Head of caudate nucleus (tissue), 42 donors: ENCODE results near the gene MMP2.
A peak's percentile ranks its signal among the peaks of the same experiment; 100 is the strongest.

ENCODE experiments used
- DNase-seq, 42 donors: peaks; one replicate each; pipeline versions ENCODE4 v3.0.0 to v3.0.0-alpha.2; 2020 to 2021; ENCODE audit warnings: mixed read lengths in 7 of 42
- intact Hi-C: fragments of 100-400 bp; cut with DNase I; formaldehyde crosslinking; loops from one replicate; pipeline ENCODE4 v1.15.0; 2022

The MMP2 gene

DNA sequence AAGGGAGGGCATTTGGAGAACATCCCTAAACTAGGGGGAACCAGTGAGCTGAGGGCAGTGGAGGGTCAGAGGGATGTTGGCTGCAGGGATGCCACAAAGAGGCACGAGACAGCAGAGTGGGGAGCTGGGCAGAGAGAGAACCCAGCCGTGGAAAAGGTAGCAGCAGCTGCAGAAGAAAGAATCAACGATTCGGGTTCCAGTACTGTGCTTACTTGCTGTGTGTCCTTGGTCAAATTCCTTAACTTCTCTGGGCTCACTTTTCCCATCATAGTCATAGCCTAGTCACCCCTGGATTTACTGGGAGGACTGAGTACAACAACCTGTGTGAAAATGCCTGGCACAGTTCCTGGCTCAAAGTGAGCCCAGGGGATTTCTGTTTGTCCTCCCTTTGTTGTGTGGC, 12.8 kb upstream of the MMP2 start:
- intact Hi-C loops: loop anchor here (5.0 to 10.0 kb wide), 2 partner anchors 76 to 379 kb away; no protein-coding TSS in a partner anchor
- no peak for DNase-seq

GRCh38 chr16:55467898-55468297, 11.1 kb upstream of the MMP2 start:
- intact Hi-C loops: loop anchor here (5.0 to 10.0 kb wide), 2 partner anchors 74 to 377 kb away; no protein-coding TSS in a partner anchor
- no peak for DNase-seq

- DNase-seq: peak in 1 of 42 donors; percentile 18
- intact Hi-C loops: loop anchor here (5.0 to 10.0 kb wide), 2 partner anchors 74 to 376 kb away; no protein-coding TSS in a partner anchor
Observed at GRCh38 chr16:55468352-55468990, 10.5 kb upstream of the MMP2 start.

DNA sequence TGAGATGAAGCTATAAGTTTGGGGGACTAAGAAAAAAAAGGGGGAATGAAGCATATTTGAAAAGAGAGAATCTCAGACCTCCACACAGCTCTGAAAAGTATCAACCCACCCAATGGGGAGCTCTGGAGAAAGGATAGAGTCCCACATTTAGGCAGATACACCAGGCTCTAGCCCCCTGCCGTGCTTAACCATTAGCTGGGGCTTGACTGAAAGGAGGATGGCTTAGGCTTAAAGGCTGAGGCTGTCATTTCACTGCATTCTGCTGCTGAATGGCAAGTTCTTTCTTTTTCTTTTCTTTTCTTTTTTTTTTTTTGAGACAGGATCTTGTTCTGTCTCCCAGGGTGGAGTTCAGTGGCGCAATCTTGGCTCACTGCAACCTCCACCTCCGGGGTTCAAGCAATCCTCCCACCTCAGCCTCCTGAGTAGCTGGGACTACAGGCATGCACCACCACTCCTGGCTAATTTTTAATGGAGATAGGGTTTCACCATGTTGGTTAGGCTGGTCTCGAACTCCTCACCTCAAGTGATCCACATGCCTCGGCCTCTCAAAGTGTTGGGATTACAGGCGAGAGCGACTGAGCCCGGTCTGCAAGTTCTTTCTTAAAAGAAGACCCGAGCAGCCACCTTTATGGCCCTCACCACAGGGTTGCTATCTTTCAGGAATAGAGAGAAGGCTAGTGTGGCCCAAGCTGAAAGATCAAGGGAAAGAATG, 9.0 kb upstream of the MMP2 start:
- no peak for DNase-seq
- intact Hi-C loops: loop anchor here (5.0 to 10.0 kb wide), 2 partner anchors 72 to 375 kb away; no protein-coding TSS in a partner anchor

DNA sequence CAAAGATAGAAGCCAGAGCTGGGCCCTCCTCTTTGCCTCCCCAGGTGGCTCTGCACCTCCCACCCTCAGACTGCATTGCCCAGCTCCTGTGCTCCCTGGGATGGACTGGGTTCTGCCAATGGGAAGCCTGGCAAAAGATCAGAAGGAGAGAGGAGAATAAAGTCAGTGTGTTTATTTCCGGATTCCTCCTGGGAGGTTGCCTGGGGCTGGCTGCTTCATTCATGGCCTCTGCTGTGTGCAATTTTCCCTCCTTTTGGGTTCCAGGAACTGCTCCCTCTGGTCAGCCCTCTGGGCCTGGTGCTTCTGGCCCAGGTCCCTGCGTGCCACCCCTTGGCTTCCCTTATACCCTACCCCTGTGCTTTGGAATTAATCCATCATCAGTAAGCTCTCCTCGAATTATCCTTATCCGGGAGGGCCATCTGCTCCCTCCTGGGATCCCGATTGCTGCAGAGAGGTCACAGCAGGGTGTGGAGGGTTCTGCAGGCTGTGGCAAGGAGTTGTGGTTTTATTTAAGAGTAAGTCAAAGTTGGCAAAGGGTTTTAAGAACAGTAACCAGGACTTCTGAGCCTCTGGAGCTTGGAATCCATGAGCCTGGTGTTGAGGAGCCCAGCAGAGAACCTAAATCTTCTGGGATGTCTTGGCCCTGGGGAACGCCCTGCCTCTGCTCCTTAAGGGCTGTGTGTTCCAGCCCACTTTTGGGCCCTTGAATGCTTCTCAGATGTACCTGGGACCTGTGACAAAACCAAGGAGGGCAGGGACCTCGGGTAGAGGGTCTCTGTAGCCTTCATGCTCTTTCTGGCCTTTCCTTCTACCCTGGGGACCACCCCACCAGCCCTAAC, 8.2 kb upstream of the MMP2 start:
- peak in 4 of 42 donors; percentile 12 to 39 (median 22) for DNase-seq
- intact Hi-C loops: no loop called here

DNA sequence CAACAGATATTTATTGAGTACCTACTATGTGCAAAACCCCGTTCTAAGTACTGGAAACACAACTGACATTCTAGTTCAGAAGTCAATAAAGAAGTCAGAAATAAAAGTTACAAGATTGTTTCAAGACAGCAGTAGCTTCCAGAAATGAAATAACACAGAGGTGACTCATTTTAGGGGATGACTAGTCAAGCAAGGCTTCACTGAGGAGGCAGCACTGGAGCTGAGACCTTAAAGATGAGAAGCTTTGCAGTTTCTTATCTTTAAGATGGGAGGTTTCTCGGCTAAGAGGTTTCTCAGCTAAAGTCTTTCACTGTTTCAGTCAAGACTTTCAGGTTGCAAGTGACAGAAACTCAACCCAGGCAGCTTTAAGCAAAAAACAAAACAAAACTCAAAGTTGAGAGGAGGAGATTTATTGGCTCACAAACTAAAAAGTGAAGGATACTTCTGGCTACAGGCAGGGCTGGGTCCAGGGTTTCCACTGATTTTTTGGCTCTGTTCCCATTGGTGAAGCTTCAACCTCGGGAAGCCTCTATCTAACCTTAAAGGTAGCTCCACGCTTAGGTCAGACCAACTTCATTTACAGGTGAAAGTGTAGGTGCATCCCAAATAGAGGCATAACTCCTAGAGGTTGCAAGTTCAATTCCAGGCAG, 7.4 kb upstream of the MMP2 start:
- no peak for DNase-seq
- intact Hi-C loops: no loop called here

DNA sequence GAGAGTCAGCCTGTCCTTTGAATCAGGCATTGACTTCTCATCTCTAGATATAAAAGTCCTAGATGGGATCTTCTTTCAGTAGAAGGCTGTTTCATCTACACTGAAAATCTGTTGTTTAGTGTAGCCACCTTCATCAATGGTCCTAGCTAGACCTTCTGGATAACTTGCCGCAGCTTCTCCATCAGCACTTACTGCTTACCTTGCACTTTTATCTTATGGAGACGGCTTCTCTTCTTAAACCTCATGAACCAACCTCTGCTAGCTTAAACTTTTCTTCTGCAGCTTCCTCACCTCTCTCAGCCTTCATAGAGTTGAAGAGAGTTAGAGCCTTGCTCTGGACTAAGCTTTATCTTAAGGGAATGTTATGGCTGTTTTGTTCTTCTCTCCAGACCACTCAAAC, 5.4 kb upstream of the MMP2 start:
- intact Hi-C loops: no loop called here
- DNase-seq: no peak

DNA sequence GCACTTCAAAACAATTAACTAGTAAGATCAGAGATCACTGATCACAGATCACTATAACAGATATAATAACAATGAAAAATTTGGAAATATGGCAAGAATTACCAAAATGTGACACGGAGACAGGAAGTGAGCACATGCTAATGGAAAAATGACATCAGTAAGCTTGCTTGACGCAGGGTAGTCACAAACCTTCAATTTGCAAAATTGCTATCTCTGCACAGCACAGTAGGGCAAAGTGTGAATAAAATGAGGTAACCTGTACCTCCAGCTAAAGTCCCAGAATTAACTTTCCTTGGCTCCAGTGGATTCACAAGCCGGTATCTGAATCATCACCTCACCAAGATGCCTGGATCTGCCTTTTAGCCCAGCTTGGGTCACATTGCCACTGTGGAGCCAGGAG, 4.2 kb upstream of the MMP2 start:
- intact Hi-C loops: no loop called here
- no peak for DNase-seq

GRCh38 chr16:55475919-55476318, 3.1 kb upstream of the MMP2 start:
- no peak for DNase-seq
- intact Hi-C loops: no loop called here

DNA sequence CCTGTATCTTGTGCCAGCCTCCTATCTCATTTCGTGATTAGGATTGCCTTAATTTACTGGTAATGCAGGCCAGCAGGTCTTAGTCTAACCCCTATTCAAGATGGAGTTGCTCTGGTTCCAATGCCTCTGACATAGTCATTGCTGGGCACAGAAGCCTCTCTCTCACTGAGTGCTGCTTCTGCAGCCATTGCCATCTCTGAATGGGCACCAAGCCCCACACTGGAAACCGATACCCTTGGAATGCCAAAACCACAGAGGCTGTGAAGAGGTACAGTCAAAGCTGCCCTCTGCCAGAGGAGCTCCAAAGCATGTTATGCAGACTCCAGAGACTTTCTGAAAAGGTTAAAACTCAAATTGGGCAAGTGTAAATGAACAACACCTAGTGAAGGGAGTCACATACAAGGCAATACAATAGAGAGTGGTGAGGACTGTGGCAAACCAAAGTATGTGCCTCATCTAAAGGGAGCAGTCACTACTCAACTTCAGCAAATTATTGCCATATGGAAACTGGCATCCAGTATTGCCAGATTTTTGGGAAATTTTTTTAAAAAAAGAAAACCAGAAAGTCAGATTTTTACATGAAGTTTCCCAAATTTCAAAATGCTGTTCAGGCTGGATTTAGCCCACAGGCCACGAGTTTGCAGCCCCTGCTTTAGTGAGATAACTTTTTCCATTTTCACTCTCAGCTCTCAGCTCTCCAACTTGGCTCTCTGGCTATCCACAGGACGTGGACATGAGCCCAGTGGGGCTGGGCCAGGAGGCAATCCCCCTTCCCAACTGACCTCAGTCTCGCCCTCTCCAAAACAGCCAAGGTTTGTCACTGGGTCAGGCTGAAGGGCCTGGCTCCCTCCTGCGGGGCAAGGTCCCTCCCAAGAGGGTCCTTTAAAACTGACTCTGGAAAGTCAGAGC, 2.1 kb upstream of the MMP2 start:
- intact Hi-C loops: no loop called here
- no peak for DNase-seq

DNA sequence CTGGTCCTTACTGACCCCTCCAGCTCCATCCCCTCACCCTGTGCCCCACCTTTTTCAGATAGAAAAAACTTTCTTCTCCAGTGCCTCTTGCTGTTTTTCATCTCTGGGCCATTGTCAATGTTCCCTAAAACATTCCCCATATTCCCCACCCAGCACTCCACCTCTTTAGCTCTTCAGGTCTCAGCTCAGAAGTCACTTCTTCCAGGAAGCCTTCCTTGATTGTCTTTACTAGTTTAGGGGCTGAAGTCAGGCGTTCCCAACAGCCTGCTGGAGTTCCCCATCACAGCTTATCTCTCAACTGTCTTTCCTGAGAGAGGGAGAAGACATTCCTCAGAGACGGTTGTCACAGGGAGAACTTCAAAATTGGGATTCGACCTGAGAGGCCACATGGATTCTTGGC, 1.3 kb upstream of the MMP2 start:
- intact Hi-C loops: no loop called here
- DNase-seq: no peak

GRCh38 chr16:55479430-55480140, 587 bp downstream of the MMP2 start:
- DNase-seq: no peak
- intact Hi-C loops: no loop called here

GRCh38 chr16:55480228-55480655, 1.2 kb downstream of the MMP2 start:
- intact Hi-C loops: no loop called here
- DNase-seq: peak; percentile 28 to 83 (median 61)

- DNase-seq: no peak
- intact Hi-C loops: no loop called here
Observed at GRCh38 chr16:55481023-55481422, 2.0 kb downstream of the MMP2 start.

DNA sequence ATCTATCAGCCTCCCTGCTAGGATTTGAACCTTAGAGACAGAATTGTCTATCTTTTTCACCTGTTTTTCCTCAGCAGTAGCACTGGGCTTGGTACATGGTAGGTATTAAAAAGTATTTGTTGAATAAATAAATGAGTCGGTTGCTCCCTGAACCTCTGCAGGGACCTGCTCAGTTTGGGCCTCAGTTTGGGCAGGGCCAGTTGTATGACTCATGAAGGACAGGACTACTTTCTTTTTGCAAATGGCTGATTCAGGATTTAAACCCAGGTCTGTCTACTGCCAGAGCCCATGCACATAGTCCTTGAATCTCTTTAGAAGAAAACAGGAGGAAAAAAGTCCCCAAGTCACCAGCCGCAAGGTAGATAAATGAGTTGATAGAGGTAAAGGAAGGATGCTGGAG, 3.1 kb downstream of the MMP2 start:
- no peak for DNase-seq
- intact Hi-C loops: no loop called here

DNA sequence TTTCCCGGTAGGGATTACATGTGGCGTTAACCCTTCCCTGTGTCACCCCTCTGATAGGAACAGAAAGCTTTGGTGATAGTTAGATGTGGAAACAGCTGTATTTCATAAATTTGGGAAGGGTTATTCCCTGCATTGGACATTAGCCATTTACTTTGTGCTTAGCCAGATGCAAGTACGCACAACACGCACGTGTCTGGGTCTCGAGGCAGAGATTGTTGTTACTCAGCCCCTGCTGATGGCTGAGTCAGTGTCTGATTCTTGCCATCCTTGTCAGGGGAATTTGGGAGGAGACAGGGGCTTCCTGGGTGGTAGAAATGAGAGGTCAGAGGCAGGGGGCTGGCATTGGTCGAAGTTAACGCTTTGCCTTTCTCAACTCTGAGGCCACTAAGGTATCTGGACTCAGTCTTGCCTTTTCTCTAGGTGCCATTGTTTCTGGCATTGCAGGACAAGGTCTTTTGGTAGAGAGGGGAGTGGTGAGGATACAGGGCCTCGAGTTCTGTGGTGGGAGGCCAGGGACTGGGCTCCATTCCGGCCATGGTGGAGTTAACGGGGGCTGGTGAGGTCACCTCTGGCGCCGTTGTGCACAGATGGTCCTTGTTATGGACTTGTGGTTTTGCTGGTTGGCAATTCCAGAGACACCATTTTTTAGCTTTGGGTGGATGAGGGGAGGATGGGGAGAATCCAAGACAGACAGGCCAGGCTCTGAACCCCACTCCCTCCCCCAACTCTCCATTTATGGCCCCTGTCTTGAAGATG, 8.2 kb downstream of the MMP2 start:
- peak in 1 of 42 donors; percentile 1 for DNase-seq
- intact Hi-C loops: no loop called here

GRCh38 chr16:55488306-55488705, 9.3 kb downstream of the MMP2 start:
- intact Hi-C loops: no loop called here
- DNase-seq: no peak
